Kidney tubule cell (primary cell): Measurements from ENCODE around the gene SANBR.
A peak's percentile ranks its signal among the peaks of the same experiment; 100 is the strongest.
"Not testable (repeated sequence)": the region's sequence is repeated elsewhere in the genome, so short reads cannot be mapped to it uniquely, and the experiment has no call there.

Experiments used
- DNase-seq: peaks from one replicate; pipeline ENCODE4 v3.0.0-alpha.2; 2018; ENCODE audit warnings: low spot score

The SANBR gene

GRCh38 chr2:61065714-61066709, at the start of gene SANBR:
TSS of gene SANBR (plus strand) at chr2:61065871. CDS start at chr2:61070351, 4,480 bp downstream.
- peak; percentile 93 for DNase-seq

DNA sequence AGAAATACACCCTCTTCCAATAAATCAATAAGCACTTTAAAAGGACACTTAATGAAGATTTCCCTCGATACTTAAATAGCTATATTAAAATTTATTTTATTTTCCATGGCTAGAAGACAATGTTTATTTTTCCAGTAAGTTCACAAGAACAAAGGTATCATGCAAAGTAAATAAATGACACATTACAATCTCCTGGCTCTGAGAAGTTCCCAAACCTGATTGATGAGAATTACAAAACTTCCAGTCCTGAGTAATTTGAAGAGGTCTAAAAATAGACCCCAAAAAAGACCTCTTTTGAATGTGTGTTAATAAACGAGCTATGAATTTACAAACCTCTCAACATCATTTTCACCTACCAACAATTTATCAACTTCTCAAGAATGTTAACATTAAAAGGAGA, 49.7 kb upstream of the SANBR start:
- DNase-seq: peak; percentile 12

GRCh38 chr2:61016392-61017002, 49.2 kb upstream of the SANBR start:
- no peak for DNase-seq

- DNase-seq: peak; percentile 90
Measured at GRCh38 chr2:61017003-61017555, 48.6 kb upstream of the SANBR start.

DNA sequence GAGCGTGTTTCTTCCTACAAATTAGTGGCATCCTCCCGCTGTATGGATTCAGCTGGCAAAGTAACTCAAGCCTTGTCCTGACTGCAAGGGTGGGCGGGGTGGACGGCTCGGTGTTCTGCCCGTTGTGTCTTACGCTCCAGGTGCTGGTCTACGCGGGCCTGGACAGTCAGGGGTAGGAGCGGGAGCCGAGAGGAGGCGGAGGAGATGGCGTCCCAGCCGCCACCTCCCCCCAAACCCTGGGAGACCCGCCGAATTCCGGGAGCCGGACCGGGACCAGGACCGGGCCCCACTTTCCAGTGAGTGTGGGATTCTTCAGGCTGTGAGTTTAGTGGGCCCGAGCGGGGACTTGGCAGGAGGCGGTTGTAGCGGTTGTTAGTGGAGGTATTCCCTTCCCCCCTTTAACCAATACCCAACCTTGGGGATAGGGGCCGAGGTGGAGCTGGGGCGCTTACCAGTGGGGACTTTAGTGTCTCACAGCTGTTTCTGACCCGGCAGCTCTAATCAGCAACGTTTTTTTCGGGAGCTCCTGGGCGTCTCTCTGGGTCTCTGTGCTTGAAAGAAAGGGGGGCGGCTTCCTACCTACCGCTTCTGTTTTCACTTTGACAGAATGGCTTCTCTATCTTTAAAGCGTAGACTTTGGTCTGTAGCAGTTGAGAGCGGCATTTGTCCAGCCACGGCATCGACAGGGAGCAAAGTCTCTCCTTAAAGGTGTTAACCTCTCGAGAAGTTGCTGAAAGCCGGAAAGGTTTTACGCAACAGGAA, 47.9 kb upstream of the SANBR start, which contains the start of the genes PEX13 and PUS10:
Gene PEX13 (plus strand): TSS at position 165 of the 762 bp plus-strand sequence. CDS start 40 bp downstream, at position 205.
Gene PUS10 (minus strand): TSS at position 700 of the 762 bp plus-strand sequence. CDS start 6,365 bp downstream, outside the sequence.
- peak; percentile 84 for DNase-seq

- DNase-seq: no peak
Measured at GRCh38 chr2:61018318-61018755, 47.3 kb upstream of the SANBR start.

DNA sequence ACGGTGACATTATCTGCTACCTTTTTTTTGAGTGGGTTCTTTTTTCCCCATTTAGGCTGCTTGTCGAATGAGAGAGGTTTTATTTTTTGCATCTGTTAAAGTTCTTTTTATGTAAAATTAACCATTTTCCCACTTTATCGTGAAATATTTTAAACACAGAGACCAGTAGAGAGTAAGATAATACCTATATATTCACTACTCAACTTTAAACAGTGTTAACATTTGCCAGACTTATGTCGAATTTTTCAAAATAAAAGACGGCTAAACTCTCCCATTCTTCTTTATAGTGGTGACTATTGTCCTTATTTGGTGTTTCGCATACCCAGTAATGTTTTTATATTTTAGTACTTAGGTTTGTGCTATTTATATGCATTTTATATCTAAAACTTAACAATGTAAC, 46.9 kb upstream of the SANBR start:
- DNase-seq: no peak

DNA sequence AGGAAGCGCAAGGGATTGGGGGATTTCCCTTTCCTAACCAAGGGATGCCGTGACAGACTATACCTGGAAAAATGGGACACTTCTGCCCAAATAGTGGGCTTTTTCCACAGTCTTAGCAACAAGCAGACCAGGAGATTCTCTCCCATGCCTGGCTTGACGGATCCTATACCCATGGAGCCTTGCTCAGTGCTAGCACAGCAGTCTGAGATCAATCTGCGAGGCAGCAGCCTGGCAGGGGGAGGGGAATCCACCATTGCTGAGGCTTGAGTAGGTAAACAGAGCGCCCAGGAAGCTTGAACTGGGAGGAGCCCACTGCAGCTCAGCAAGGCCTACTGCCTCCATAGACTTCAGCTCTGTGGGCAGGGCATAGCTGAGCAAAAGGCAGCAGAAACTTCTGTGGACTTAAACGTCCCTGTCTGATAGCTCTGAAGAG, 44.4 kb upstream of the SANBR start:
- no peak for DNase-seq

GRCh38 chr2:61023670-61024069, 42.0 kb upstream of the SANBR start:
- DNase-seq: no peak

GRCh38 chr2:61029533-61029932, 36.1 kb upstream of the SANBR start:
- no peak for DNase-seq

GRCh38 chr2:61034592-61034991, 31.1 kb upstream of the SANBR start:
- not testable (repeated sequence) for DNase-seq

- not testable (repeated sequence) for DNase-seq
Measured at GRCh38 chr2:61036643-61037042, 29.0 kb upstream of the SANBR start.

DNA sequence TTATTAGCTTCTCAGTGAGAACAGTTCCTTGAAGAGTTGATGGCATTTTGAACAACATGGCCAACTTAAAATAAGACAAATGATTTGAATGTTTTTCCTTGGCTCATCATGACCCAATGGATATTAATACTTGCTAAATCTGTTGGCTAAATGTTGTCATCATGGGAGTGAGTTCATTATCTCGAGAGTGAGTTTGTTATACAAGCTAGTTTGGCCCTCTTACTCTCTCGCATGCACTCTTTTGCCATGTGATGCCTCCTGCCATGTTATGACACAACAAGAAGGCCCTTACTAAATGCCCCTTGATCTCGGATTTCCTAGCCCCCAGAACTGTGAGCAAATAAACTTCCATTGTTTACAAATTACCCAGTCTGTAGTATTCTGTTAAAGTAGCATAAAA, 22.9 kb upstream of the SANBR start:
- no peak for DNase-seq

DNA sequence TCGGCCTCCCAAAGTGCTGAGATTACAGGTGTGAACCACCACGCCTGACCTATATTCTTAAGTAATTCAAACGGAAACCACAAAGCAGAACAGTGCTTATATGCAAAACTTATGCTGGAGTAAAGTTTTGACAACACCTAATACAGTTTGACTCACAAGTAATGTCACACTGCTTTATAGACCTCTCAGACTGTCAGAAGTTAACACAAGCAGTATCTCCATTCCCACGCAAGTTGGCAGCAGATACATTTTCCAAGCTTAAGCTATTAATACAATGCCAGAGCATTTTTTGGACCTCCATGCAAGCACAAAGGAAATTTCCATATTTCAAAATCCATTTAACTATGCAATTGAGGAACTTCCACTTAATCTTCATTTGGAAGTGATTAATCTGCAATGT, 21.0 kb upstream of the SANBR start:
- no peak for DNase-seq

- DNase-seq: no peak
Measured at GRCh38 chr2:61045226-61045625, 20.4 kb upstream of the SANBR start.

DNA sequence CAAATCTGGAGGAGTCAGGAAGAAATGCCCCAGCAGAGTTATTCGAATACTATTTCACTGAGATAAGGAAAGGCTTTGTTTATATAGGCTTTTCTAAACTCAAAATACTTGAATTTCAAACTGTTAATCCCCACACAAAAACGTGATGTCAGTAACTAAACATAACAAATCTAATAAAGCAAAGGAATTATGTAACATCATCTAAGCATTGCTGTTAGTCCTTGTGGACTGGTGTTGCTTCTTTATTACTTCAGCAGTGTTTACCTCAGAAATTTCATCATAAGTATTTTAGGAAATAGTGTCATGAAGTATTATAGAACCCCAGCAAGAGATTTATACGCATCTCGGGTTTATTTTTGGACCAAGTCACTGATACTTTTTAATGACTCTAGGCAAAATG, 19.7 kb upstream of the SANBR start:
- DNase-seq: no peak

- no peak for DNase-seq
Measured at GRCh38 chr2:61055557-61055956, 10.1 kb upstream of the SANBR start.

GRCh38 chr2:61057562-61057961, 8.1 kb upstream of the SANBR start:
- no peak for DNase-seq

DNA sequence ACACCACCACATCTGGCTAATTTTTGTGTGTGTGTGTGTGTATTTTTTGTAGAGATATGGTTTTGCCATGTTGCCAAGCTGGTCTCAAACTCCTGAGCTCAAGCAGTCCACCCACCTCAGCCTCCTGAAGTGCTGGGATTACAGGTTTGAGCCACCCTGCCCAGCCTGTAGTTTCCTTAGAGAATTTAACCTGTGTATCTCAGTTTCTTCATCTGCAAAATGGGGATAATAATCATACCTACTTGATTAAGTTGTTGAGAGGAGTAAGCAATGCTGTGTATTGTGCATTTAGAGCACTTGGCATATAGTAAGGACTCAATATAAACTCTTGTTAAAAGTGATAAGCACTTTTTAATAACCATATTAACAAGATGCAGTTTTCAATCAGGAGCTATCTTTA, 6.3 kb upstream of the SANBR start:
- DNase-seq: no peak

DNA sequence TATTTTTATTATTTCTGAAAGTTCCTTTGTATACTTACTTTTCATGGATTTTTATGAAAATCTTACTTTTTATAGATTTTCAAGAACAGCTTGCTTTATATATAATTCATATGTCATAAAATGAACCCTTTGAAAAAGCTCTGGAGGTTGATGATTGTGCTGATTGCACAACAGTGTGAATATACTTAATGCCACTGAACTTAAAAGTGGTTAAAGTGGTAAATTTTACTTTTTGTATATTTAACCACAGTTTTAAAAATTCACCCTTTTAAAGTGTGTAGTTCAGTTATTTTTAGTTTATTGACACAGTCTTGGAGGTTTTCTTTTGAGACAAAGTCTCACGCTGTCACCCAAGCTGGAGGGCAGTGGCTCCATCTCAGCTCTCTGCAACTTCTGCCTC, 8.4 kb downstream of the SANBR start:
- no peak for DNase-seq

- DNase-seq: no peak
Measured at GRCh38 chr2:61085883-61086282, 20.2 kb downstream of the SANBR start.

GRCh38 chr2:61089797-61090196, 24.1 kb downstream of the SANBR start:
- no peak for DNase-seq
